ENCODE data around the gene EPB41L5.

- TF ChIP-seq, protein P1, sequence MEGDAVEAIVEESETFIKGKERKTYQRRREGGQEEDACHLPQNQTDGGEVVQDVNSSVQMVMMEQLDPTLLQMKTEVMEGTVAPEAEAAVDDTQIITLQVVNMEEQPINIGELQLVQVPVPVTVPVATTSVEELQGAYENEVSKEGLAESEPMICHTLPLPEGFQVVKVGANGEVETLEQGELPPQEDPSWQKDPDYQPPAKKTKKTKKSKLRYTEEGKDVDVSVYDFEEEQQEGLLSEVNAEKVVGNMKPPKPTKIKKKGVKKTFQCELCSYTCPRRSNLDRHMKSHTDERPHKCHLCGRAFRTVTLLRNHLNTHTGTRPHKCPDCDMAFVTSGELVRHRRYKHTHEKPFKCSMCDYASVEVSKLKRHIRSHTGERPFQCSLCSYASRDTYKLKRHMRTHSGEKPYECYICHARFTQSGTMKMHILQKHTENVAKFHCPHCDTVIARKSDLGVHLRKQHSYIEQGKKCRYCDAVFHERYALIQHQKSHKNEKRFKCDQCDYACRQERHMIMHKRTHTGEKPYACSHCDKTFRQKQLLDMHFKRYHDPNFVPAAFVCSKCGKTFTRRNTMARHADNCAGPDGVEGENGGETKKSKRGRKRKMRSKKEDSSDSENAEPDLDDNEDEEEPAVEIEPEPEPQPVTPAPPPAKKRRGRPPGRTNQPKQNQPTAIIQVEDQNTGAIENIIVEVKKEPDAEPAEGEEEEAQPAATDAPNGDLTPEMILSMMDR (IDR thresholded peaks at IDR 0.05; ENCODE audit: insufficient read depth, low read depth, low read length): no peak
- no peak for TF ChIP-seq EZH2 (IDR thresholded peaks at IDR 0.05; ENCODE audit: insufficient read depth, low read length)
These were observed 182.7 kb downstream of the EPB41L5 start for GRCh38 chr2:120195553-120195952.
